Heart right ventricle (tissue), 16 donors: ENCODE measurements around the gene HIC2. TPM values are rescaled to one million over a fixed set of nuclear protein-coding genes. Genes with fewer than 3 reads are reported as not detected.
A peak's percentile ranks its signal among the peaks of the same experiment; 100 is the strongest.
"Not testable (repeated sequence)": the region's sequence is repeated elsewhere in the genome, so short reads cannot be mapped to it uniquely, and the experiment has no call there.

Experiments
- ATAC-seq, 8 donors: fragments of 200-7000 bp; cut with Tn5 transposase; one replicate each; pipeline ENCODE4 v1.9.1; 2020; ENCODE audit warnings: mild to moderate bottlenecking in 8 of 8, moderate library complexity in 8 of 8, moderate number of reproducible peaks in 1 of 8
- DNase-seq, 2 donors: peaks; one replicate each; pipeline ENCODE4 v3.0.0-alpha.2; 2020
- H3K27ac ChIP-seq, 10 donors: fragments of 200-600 bp; sonication (generic) in 2 of 10; one replicate each; pipeline versions ENCODE4 v1.5.0 to v1.8.0; 2020 to 2022; ENCODE audit warnings: mild to moderate bottlenecking in 3 of 10
- H3K27me3 ChIP-seq, 7 donors: fragments of 200-600 bp; one replicate each; pipeline ENCODE4 v1.8.0; 2021 to 2022; ENCODE audit warnings: mild to moderate bottlenecking in 2 of 7
- H3K36me3 ChIP-seq, 9 donors: fragments of 200-600 bp; sonication (generic) in 1 of 9; one replicate each; pipeline versions ENCODE4 v1.5.0 to v1.8.0; 2020 to 2022; ENCODE audit warnings: mild to moderate bottlenecking in 2 of 9
- H3K4me1 ChIP-seq, 9 donors: fragments of 200-600 bp; sonication (generic) in 1 of 9; one replicate each; pipeline versions ENCODE4 v1.5.0 to v1.8.0; 2020 to 2022; ENCODE audit warnings: mild to moderate bottlenecking in 4 of 9
- H3K4me3 ChIP-seq, 10 donors: fragments of 200-600 bp; sonication (generic) in 2 of 10; one replicate each; pipeline versions ENCODE4 v1.5.0 to v1.8.0; 2020 to 2022; ENCODE audit warnings: mild to moderate bottlenecking in 7 of 10, moderate library complexity in 2 of 10
- H3K9me3 ChIP-seq, 11 donors: fragments of 200-600 bp in 10 of 11; sonication (generic) in 2 of 11; one replicate each; pipeline versions ENCODE4 v1.5.0 to v1.8.0; 2013 to 2022; ENCODE audit warnings: mild to moderate bottlenecking in 2 of 11, control low read depth in 1 of 11, moderate library complexity in 1 of 11
- CTCF ChIP-seq, 9 donors: fragments of 200-600 bp; sonication (generic) in 2 of 9; IDR thresholded peaks; one replicate each; pipeline versions ENCODE4 v1.5.0 to v1.8.0; 2021 to 2022; ENCODE audit warnings: antibody characterized with exemption in 9 of 9, mild to moderate bottlenecking in 5 of 9, moderate library complexity in 1 of 9
- WGBS, 2 donors: extraction: QIAGEN DNeasy Blood & Tissue Kit; methylation state at CpG; one replicate each; pipeline ENCODE4 v1.1.7; 2013; ENCODE audit warnings: inconsistent platforms in 1 of 2; 5-methylcytosine and 5-hydroxymethylcytosine counted together
- intact Hi-C, 10 donors: fragments of 100-400 bp; cut with DNase I; formaldehyde crosslinking; loops; one replicate each; pipeline versions ENCODE4 v1.11.1 to v1.14.2; 2022
- polyA plus RNA-seq, 2 donors: library from polyadenylated mRNA; stranded (reverse); fragments of 200-250 nt; gene quantifications; one replicate each; pipeline ENCODE4 v1.2.3, GENCODE V29; 2013
- total RNA-seq, 10 donors: library from RNA; stranded (reverse); fragmentation: NEBNext Ultra II Directional in 3 of 10; extraction: Animal tissue kit (Norgen Biotek cat#: 25700) in 3 of 10; gene quantifications; one replicate each; pipeline versions ENCODE4 v1.2.1 to v1.2.4, GENCODE V29; 2021 to 2023
- donor health status: Arrhythmogenic right ventricular cardiomyopathy.
- donor health status: ischemic (EF 13 %, LVEDD 7.1; RV severe dilation, severe dysfunction).
- donor health status: healthy with polysubstance abuse.
- donor health status: DM: no; HTN: yes; CAD: no.
- donor health status: DM: no; HTN: no; CAD: no.
- donor health status: ischemic (EF 25% LVEDD 6.9; RV normal size, moderate dysfunction).
- donor health status: ischemic (EF 25% LVEDD 5.7; RV mildly dilated, moderate dysfunction).
- donor health status: healthy.
- donor health status: DM: yes; HTN: yes; CAD: no.
- donor health status: Ischemic cardiomyopathy.
- donor health status: ischemic (EF 35%, LVEDD 5.7; RV mildly dilated, moderate dysfunction).
- donor health status: nonischemic (EF 11% LVEDD 7.7; RV severe dilation, severe dysfunction).
- donor health status: DM: yes; HTN: yes; CAD: no.
- donor health status: PGD.
- donor health status: ischemic (EF 29% LVEDD 5.4; RV normal size, mild dysfunction).
- donor health status: nonischemic (EF 23%, LVEDD 6.1; RV moderate dilation, normal function).

The HIC2 gene
- total and polyA plus RNA-seq, 12 donors: 0.65 to 2.4 (median 1.8) TPM

GRCh38 chr22:21449531-21450319 lies 32.6 kb downstream of the HIC2 start:
- peak in 1 of 2 donors; percentile 1 for DNase-seq
- ATAC-seq: no peak
- TF ChIP-seq CTCF (IDR thresholded peaks at IDR 0.05): no peak
- 93 to 94% methylated on average over 23 of the region's 23 CpGs for WGBS, 2 donors
- H3K4me3 ChIP-seq: no peak overlapping the region
- H3K36me3 ChIP-seq: peaks cover 0 to 31% (median 14%) of the 10 kb centered on the region in 9 donors
- no peaks in the 10 kb centered on the region for H3K4me1 ChIP-seq
- H3K9me3 ChIP-seq: no peaks in the 10 kb centered on the region
- H3K27me3 ChIP-seq: no peaks in the 10 kb centered on the region
- no peak overlapping the region for H3K27ac ChIP-seq
- intact Hi-C loops: no loop called here

- Histone ChIP-seq H3K4me3 (no peak overlapping the region), H3K27ac (no peak overlapping the region), H3K4me1 (no peaks in the 10 kb centered on the region), H3K27me3 (no peaks in the 10 kb centered on the region), H3K9me3 (no peaks in the 10 kb centered on the region), H3K36me3 (peaks cover 0 to 24% (median 14%) of the 10 kb centered on the region in 9 donors)
- WGBS, 2 donors: 89 to 90% methylated on average over 18 to 19 of the region's 19 CpGs
- intact Hi-C loops: no loop called here
- no peak for TF ChIP-seq CTCF (IDR thresholded peaks at IDR 0.05)
- ATAC-seq (peak in 1 of 8 donors; percentile 18), DNase-seq (no peak)
These were observed 33.2 kb downstream of the HIC2 start for GRCh38 chr22:21450320-21450831.

DNA sequence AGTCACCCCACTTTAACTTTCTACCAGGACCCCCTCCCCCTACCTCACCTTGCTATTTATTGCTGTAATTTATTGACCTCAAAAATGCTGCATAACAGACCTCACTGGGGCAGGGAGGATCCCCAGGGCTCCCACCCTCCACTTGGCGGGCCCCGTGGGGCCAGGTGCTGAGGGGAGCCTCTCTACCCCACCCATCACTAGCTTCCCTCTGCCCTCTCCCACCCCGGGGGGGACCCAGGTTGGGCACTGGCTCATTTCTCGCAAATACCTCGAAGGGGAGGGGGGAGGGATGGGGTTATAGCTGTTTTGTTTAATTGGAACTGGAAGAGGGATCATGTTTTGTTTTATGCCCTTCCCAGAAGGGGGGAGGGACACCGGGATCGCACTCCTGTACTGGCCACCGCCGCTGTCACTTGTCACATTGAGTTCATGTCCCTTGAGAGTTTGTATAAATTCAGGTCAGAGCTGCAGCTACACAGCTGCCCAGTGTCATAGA lies 33.7 kb downstream of the HIC2 start:
- no peak for TF ChIP-seq CTCF (IDR thresholded peaks at IDR 0.05)
- H3K9me3 ChIP-seq: no peaks in the 10 kb centered on the region
- H3K27me3 ChIP-seq: no peaks in the 10 kb centered on the region
- intact Hi-C loops: no loop called here
- WGBS, 2 donors: 80 to 83% methylated on average over 9 of the region's 9 CpGs
- no peaks in the 10 kb centered on the region for H3K4me1 ChIP-seq
- H3K36me3 ChIP-seq: peaks cover 0 to 19% (median 10%) of the 10 kb centered on the region in 9 donors
- H3K4me3 ChIP-seq: no peak overlapping the region
- peak; percentile 2 to 9 for DNase-seq
- no peak for ATAC-seq
- H3K27ac ChIP-seq: no peak overlapping the region

DNA sequence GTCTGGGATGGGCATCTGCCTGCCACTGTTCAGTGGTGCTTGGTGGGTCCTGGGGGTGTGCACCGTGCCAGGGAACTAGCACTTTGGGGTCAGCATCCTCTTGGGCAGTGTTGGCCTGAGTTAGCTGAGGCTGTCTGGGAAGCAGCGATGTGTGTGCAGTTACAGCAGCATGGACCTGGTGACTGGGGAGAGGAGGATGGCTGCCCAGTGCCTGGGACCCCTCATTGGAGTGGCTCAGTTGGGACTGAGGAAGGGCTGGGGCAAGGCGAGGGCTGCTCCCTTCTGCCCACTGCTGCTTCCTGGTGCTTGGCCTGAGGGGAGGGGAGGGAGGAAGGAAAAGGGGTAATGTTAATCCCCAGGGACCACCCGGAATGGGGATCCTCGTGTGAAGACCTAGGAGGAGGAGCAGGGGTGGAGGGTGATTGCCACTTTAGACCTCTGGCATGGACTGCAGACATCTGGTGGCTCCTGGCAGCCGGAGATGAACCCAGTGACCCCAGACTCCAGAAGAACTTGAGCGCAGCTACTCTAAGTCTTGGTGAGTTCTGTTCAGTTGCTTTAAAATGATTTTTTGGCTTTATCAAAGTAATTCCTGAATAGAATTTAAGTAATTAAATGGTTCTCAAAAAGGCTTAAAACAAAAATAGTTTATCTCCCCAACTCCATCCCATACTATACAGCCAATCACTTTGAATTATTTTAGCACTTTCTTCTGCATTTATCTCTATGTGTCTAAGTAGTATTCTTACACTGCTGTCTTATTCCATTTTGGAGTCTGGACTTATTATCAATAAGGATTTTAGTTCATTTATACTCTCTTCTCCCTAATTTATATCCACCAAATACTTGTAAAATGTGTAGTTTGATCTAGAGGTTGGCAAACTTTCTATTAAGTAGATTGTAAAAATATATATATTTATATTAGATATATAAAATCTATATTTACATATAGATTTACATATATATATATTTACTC lies 34.7 kb downstream of the HIC2 start:
- peak in 1 of 2 donors; percentile 2 for DNase-seq
- Histone ChIP-seq H3K27me3 (no peaks in the 10 kb centered on the region), H3K27ac (no peak overlapping the region), H3K9me3 (no peaks in the 10 kb centered on the region), H3K4me3 (no peak overlapping the region), H3K36me3 (peaks cover 0 to 10% (median 2%) of the 10 kb centered on the region in 9 donors), H3K4me1 (no peaks in the 10 kb centered on the region)
- intact Hi-C loops: no loop called here
- no peak for TF ChIP-seq CTCF (IDR thresholded peaks at IDR 0.05)
- peak in 1 of 8 donors; percentile 14 for ATAC-seq
- WGBS, 2 donors: 80 to 81% methylated on average over 7 of the region's 7 CpGs

DNA sequence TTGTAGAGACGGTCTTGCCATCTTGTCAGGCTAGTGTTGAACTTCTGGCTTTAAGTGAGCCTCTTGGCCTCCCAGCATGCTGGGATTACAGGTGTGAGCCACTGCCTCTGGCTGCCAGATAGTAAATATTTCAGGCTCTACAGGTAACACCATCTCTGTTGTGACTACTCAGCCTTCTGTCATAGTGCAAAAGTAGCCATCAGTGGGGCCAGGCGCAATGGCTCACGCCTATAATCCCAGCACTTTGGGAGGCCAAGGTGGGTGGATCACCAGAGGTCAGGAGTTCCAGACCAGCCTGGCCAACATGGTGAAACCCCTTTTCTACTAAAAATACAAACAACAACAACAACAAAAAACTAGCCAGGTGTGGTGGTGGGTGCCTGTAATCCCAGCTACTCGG lies 35.5 kb downstream of the HIC2 start:
- H3K9me3 ChIP-seq, H3K27me3 ChIP-seq, H3K4me1 ChIP-seq, H3K36me3 ChIP-seq, DNase-seq, intact Hi-C loops, H3K4me3 ChIP-seq, H3K27ac ChIP-seq, ATAC-seq: not testable (repeated sequence)
- WGBS, 2 donors: 92 to 98% methylated on average over 4 of the region's 4 CpGs

- H3K27me3 ChIP-seq, H3K27ac ChIP-seq, H3K4me1 ChIP-seq, intact Hi-C loops, H3K9me3 ChIP-seq, H3K36me3 ChIP-seq, ATAC-seq, H3K4me3 ChIP-seq, DNase-seq: not testable (repeated sequence)
- WGBS, 2 donors: 91 to 94% methylated on average over 9 of the region's 9 CpGs
These were observed 37.8 kb downstream of the HIC2 start for GRCh38 chr22:21454998-21455333.
